ENCODE results near the gene ELAVL1. TPM values are rescaled to one million over a fixed set of nuclear protein-coding genes. Genes with fewer than 3 reads are reported as not detected.

The ELAVL1 gene
- total RNA-seq: 21.7 and 28.2 TPM in 2 replicates

DNA sequence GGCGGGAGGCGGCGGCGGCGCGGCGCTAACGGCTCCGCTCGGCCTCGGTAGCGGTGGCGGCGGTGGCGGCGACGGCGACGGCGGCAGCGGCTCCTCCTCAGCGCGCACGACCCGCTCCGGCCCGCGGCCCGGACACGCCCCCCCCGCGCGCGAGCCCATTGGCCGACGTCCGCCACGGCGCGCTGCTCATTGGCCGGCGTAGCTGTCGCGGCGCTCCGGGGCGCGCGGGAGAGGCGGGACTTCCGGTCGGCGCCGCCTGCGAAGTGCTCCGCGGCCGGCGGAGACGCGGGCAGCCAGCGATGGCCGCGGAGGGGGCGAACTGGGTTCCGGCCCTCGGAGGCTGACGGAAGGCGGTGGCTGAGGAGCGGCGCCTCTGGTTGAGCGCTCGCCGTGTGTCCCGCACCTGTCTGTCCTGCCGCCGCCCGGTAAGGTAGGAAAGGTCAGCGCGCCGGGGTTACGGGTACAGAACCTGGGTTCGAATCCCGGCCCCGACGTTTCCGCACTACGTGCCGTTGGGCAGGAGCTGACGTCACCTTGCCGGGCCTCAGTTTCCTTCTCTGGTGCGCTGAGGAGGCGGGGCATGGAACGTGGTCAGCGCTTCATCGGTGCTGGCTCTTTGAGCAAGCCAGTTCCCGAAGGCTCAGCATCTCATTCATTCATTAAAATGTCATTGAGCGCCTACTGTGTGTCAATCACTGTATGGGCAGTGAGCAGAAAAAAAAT, at the start of gene ELAVL1:
Gene ELAVL1 (minus strand): TSS at position 108 of the 723 bp plus-strand sequence. CDS start 13,826 bp downstream, outside the sequence.

DNA sequence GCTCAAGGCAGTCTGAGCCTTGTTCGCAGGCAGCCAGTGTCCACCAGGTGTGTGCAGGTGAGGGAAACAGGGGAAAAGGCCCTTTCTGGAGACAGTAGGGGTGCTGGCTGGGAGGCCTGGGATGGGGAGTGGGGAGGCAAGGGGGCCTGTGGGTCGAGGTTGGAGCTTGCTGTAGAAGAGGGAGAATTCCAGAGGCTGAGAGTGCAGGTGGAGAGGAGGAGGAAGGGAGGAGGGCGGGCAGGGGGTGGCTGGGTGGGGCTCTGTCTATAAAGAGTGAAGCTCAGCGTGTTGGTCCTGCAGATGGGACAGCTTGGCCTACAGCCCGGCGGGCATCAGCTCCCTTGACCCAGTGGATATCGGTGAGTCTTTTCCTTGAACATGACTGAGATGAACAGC, 47.0 kb upstream of the ELAVL1 start, which contains the start of gene CCL25:
Gene CCL25 (plus strand): TSS at position 297 of the 396 bp plus-strand sequence. CDS start 290 bp downstream, outside the sequence.

DNA sequence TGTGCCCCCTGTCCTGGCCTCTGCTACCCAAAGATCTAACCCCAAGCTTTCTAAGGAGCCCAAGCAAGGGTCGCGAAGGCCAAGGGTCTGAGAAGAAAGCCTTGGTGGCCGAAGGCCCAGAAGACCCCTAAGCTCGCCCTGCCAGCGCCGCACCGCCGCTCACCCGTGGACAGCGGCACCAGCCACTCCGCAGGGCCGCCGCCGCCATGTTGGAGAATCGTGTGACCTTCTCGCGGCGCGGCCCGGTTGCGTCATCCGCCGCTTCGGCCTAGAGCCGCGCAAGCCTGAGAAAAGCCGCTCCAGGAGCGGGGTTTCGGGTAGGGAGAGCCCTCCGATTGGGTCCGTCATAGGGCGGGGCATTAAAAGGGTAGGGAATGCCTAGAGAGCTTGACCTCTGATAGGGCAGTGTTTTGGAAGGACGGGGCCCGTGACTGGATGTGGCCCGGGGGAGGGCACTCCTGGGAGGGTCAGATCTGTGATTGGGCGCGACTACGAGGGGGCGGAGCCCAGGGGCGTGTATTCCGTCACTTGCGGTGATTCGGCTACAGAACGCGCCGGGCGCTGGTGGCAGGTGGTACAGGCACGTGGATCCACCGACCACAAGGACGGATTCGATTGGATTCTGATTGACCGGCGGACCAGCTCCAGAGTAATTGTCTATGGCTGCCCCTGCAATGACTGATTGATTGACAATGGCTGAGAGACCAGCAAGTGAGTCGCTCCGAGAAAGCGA, 61.8 kb downstream of the ELAVL1 start, which contains the start of gene TIMM44:
Gene TIMM44 (minus strand): TSS at position 223 of the 733 bp plus-strand sequence. CDS start 15 bp downstream, at position 208.

DNA sequence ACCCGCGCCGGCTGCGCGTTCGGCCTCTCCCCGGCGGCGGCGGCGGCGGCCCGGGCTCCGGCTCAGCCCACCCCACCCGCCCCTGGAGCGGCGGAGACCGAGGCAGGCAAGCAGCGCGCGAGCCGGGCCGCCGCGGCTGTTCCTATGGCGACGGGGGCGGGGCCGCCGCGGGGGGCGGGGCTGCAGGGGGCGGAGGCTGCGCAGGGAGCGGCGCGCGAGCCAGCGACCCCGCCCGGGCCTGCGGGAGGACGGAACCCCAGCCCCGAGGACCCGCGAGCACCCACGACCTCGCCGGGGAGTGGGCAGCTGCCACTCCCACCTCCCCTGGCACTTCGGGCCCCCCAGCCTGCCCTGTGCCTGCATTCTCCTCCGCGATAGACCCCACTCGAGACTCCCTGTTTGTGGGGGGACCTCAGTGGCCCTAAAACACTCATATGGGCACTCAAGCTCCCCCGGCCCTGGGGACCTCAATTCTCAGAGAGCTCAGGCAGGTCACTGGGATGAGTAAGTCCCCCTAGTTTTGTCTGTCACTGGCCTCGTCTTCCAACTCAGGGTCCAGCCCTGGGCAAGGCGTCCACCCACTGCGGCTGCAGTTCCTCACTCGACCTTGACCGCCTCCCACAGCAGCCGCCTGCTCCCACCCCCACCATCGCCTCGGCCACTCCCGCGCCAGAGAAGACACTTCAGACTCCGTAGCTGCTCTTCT, 79.3 kb downstream of the ELAVL1 start, which contains the start of gene CTXN1:
Gene CTXN1 (minus strand): TSS at position 115 of the 706 bp plus-strand sequence. CDS start 597 bp downstream, outside the sequence.

DNA sequence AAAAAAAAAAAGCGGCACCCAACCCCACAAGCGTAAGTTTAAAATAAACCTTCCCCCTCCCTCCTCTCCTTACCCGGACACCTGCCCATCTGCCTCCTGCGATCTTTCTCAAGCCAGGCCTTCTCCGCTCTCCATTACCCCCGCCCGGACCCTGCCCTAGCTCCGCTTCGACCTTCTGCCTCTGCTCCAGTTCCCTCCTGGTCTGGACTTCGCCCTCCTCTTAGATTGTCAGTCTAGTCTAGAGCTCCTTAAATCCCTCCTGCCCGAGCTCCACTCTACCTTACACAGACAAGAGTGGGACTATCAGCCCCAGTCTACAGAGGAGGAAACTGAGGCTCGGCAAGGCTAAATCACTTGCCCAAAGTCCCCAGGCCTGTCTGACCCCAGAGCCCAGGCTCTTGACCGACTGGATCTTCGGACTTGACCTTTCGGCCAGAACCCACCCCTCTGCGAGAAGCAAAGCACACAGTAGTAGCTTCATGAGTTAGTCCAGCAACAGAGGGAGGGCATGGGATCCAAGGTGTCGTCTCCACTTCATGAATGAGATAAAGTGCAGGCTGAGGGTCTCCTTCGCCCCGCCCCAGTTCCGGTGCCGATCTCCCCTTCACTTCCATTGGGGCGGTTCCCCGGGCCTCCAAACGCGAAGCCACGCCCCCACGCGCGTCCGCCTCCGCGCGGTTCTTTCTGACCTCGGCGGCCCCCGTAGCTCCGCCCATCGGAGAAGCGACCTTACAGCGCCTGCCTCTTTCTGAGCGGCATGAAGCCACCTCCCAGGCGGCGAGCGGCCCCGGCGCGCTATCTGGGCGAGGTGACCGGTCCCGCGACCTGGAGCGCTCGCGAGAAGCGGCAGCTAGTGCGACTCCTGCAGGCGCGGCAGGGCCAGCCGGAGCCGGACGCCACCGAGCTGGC, 85.6 kb downstream of the ELAVL1 start, which contains the start of gene SNAPC2:
Gene SNAPC2 (plus strand): TSS at position 729 of the 909 bp plus-strand sequence. CDS start 29 bp downstream, at position 758.

DNA sequence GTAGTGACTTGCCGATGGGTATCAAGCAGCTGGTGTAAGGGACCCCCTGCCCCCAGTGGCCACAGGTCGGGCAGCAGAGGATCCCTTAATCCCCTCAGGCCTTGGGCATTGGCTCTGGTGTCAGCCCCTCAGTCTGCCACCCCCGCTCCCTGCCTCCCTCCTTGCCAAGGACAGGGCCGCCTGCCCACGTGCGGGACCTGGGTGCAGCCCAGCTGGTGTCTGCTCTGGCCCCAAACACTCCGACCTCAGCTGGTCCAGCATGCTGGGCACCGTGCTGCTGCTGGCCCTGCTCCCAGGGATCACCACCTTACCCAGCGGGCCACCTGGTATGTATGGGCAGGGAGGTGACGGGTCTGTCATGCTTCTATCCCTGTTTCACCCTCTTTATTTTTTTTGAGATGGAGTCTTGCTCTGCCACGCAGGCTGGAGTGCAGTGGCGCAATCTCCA, 90.8 kb downstream of the ELAVL1 start, which contains the start of gene TGFBR3L:
Gene TGFBR3L (plus strand): TSS at position 233 of the 448 bp plus-strand sequence.

Other genes starting within 250 kb of the ELAVL1 start
- gene CLEC4M, start 242.4 kb downstream of the ELAVL1 start, total RNA-seq: not detected in 2 replicates
- gene EVI5L, start 175.4 kb downstream of the ELAVL1 start, total RNA-seq: 18.1 and 18.2 TPM in 2 replicates
- not detected in 2 replicates for gene PRR36, start 131.3 kb downstream of the ELAVL1 start, total RNA-seq
- 5.6 and 5.7 TPM in 2 replicates for gene LRRC8E, start 117.1 kb downstream of the ELAVL1 start, total RNA-seq
- 8.5 and 10.0 TPM in 2 replicates for gene MAP2K7, start 101.8 kb downstream of the ELAVL1 start, total RNA-seq
- gene TGFBR3L, start 90.8 kb downstream of the ELAVL1 start, total RNA-seq: 0.16 TPM in 1 of 2 replicates, not detected in the other
- 31.8 and 34.7 TPM in 2 replicates for gene SNAPC2, start 85.3 kb downstream of the ELAVL1 start, total RNA-seq
- gene CTXN1, start 79.5 kb downstream of the ELAVL1 start, total RNA-seq: 0.18 and 1.8 TPM in 2 replicates
- 41.0 and 45.7 TPM in 2 replicates for gene TIMM44, start 62.0 kb downstream of the ELAVL1 start, total RNA-seq
- not detected in 2 replicates for gene CCL25, start 47.1 kb upstream of the ELAVL1 start, total RNA-seq
- gene FBN3, start 144.0 kb upstream of the ELAVL1 start, total RNA-seq: not detected in 2 replicates
- 10.3 and 14.3 TPM in 2 replicates for gene CERS4, start 203.7 kb upstream of the ELAVL1 start, total RNA-seq